ENCODE data around the gene ARHGEF17. TPM values are rescaled to one million over a fixed set of nuclear protein-coding genes. Genes with fewer than 3 reads are reported as not detected.

ARHGEF17 gene
- total RNA-seq, 3 donors from 2014 or later: 7.6 to 75.8 (median 13.6) TPM

DNA sequence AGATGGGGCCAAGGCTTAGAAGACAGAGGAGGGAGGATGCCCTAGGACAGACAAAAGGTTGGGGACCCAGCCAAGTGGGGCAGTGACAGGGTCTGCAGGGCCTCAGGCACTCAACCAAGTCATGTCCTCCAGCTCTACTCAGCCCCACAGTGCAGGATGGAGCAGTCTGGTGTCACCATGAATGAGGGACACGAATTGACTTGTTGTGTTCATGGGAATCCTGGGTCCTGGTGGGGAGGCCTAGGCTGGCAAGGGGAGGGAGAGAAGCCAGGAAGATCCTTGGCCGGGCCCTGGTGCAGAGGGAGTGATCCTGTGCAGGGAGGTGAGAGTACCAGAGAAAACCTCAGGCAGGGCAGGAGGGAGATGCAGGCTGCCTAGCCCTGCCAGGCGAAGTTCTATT, 24.0 kb upstream of the ARHGEF17 start:
- Histone ChIP-seq H3K4me3 (no peak overlapping the region), H3K9me3 (no peaks in the 10 kb centered on the region), H3K4me1 (ENCODE audit: low read depth) (peaks cover 2% of the 10 kb centered on the region), H3K36me3 (ENCODE audit: low read depth) (no peaks in the 10 kb centered on the region)
- no peak for ATAC-seq
- TF ChIP-seq, protein P1, sequence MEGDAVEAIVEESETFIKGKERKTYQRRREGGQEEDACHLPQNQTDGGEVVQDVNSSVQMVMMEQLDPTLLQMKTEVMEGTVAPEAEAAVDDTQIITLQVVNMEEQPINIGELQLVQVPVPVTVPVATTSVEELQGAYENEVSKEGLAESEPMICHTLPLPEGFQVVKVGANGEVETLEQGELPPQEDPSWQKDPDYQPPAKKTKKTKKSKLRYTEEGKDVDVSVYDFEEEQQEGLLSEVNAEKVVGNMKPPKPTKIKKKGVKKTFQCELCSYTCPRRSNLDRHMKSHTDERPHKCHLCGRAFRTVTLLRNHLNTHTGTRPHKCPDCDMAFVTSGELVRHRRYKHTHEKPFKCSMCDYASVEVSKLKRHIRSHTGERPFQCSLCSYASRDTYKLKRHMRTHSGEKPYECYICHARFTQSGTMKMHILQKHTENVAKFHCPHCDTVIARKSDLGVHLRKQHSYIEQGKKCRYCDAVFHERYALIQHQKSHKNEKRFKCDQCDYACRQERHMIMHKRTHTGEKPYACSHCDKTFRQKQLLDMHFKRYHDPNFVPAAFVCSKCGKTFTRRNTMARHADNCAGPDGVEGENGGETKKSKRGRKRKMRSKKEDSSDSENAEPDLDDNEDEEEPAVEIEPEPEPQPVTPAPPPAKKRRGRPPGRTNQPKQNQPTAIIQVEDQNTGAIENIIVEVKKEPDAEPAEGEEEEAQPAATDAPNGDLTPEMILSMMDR (IDR thresholded peaks at IDR 0.05): no peak
- no peak for DNase-seq
- intact Hi-C loops (cut with DNase I, micrococcal nuclease): no loop called here

DNA sequence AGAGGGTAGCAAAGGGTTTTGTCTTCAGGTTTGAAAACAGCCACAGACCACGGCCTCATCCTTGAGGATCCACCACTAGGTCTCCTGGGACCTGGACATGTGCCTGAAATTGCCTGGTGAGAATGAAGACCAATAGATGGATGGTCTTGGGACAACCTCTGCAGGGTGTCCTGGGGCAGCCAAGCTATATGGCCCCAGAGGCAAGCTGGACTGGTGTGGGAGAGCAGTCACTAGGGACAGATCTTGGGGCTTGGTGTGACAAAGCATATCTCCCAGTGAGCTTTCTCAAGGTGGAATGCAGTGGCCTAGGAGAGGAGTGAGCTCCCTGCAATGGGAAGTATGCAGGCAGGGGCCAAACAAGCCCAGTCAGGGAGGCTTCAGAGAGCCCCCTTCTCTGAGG, 22.4 kb upstream of the ARHGEF17 start:
- ATAC-seq (no peak), DNase-seq (no peak)
- TF ChIP-seq, protein P1 (IDR thresholded peaks at IDR 0.05): no peak
- no peaks in the 10 kb centered on the region for H3K9me3 ChIP-seq
- no peaks in the 10 kb centered on the region for H3K36me3 ChIP-seq (ENCODE audit: low read depth)
- no peak overlapping the region for H3K4me3 ChIP-seq
- H3K4me1 ChIP-seq (ENCODE audit: low read depth): peaks cover 8% of the 10 kb centered on the region
- intact Hi-C loops (cut with DNase I, micrococcal nuclease): no loop called here

DNA sequence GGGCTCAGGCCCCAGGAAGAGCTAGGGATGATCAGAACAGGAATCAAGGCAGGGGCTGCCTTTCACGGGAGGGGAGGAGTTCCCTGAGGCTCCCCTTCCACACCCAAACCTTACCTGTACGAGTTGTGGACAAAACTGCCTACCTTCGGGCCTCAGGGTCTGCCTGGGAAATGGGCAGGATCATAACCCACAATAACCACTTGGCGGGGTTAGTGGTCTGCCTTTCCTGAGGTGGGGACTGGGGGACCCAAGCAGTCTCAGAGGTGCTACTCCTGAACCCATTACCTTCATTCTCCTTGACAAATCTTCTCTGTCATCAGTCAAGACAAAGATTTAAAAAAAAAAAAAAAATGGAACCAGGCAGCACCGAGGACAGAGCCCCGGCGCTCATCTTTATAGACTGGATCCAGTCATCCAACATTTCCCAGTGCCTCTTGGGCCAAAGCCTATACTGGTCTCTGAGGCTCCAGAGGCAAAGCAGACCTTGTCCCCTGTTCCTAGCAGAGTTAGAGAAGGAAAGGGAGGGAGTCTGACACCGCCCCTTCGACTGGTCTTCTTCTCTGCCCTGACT, 21.8 kb upstream of the ARHGEF17 start:
- no peak overlapping the region for H3K4me3 ChIP-seq
- intact Hi-C loops (cut with DNase I, micrococcal nuclease): no loop called here

DNA sequence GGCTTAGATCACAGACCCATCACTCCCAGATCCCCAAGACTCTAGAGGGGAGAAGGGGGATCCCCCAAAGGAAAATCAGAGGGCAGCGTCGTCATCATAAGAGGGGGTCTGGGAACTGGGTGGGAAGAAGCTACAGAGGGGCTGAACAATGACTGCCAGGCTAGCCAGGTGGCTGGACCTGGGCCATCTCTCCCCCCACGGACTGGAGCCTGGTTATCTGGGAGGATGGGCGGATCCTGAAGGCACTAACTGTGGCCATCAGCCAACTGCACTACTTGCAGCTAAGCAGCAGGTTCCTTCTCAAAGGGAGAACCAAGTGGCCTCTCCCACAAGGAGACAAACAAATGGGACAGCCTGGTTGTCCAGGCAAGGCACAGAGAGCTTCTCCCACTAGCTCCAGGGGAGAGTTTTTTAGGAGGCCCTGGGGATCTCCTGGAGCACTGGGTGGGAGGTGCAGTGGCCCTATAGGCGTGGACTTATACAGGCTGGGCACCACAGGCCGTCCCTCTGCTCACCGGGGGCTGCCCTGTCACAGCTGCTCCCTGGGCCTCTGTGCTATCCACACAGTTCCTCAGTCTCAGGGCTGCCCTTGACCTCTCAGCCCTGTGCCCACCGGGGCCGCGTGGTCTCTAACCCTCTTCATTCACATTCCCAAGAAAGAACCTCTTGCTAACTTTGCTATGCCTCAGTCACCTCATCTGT, 20.5 kb upstream of the ARHGEF17 start:
- H3K36me3 ChIP-seq (ENCODE audit: low read depth): no peaks in the 10 kb centered on the region
- H3K9me3 ChIP-seq: no peaks in the 10 kb centered on the region
- no peak for DNase-seq
- no peak for ATAC-seq
- TF ChIP-seq, protein P1 (IDR thresholded peaks at IDR 0.05): no peak
- intact Hi-C loops (cut with DNase I, micrococcal nuclease): no loop called here
- H3K4me3 ChIP-seq: no peak overlapping the region
- peaks cover 8% of the 10 kb centered on the region for H3K4me1 ChIP-seq (ENCODE audit: low read depth)

More for the DNA sequence above, 21.8 kb upstream of the ARHGEF17 start:
- Histone ChIP-seq H3K36me3 (ENCODE audit: low read depth) (no peaks in the 10 kb centered on the region), H3K9me3 (no peaks in the 10 kb centered on the region), H3K4me1 (ENCODE audit: low read depth) (peaks cover 8% of the 10 kb centered on the region)
- DNase-seq (no peak), ATAC-seq (no peak)
- TF ChIP-seq, protein P1 (IDR thresholded peaks at IDR 0.05): no peak

DNA sequence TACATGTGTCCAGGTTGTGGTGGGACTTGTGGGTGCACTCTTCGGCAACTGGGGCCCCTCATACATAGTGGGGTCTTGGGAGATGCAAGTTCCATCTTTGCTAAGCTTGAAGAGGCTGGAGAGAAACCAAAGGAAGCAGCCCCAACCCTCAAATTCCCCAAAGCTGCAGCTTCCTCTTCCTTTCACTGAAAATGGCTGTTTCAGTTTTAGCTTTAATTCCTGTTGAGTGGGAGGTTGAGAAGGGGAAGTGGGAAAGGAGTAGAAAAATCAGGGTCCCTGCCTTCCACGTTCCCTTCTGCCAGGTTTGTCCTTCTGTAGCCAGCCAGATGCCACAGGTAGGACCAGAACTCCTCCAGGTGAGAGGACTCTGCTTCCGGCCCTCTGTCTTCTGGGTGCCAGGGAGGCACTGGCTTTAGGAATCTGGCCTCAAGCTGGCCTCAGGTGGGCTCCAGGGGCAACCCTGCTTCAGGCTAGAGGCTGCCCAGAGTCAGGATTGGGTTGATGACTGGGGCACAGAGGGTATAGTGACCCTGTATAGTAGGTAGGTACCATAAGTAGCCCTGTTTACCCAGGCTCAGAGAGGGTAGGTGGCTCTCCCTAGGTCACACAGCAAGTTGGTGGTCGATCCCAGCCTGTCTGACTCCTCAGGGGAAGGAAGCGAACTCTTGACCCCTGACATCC, 19.7 kb upstream of the ARHGEF17 start:
- peaks cover 8% of the 10 kb centered on the region for H3K4me1 ChIP-seq (ENCODE audit: low read depth)
- intact Hi-C loops (cut with DNase I, micrococcal nuclease): no loop called here
- no peak for ATAC-seq

More for the DNA sequence above, 19.7 kb upstream of the ARHGEF17 start:
- Histone ChIP-seq H3K9me3 (no peaks in the 10 kb centered on the region), H3K4me3 (no peak overlapping the region), H3K36me3 (ENCODE audit: low read depth) (no peaks in the 10 kb centered on the region)
- no peak for DNase-seq
- TF ChIP-seq, protein P1 (IDR thresholded peaks at IDR 0.05): no peak
